Measurements from ENCODE around the gene RIC1.
"Not testable (repeated sequence)": the region's sequence is repeated elsewhere in the genome, so short reads cannot be mapped to it uniquely, and the experiment has no call there.

The RIC1 gene

GRCh38 chr9:5735072-5735471 lies 106.2 kb downstream of the RIC1 start:
- DNase-seq = no peak

DNA sequence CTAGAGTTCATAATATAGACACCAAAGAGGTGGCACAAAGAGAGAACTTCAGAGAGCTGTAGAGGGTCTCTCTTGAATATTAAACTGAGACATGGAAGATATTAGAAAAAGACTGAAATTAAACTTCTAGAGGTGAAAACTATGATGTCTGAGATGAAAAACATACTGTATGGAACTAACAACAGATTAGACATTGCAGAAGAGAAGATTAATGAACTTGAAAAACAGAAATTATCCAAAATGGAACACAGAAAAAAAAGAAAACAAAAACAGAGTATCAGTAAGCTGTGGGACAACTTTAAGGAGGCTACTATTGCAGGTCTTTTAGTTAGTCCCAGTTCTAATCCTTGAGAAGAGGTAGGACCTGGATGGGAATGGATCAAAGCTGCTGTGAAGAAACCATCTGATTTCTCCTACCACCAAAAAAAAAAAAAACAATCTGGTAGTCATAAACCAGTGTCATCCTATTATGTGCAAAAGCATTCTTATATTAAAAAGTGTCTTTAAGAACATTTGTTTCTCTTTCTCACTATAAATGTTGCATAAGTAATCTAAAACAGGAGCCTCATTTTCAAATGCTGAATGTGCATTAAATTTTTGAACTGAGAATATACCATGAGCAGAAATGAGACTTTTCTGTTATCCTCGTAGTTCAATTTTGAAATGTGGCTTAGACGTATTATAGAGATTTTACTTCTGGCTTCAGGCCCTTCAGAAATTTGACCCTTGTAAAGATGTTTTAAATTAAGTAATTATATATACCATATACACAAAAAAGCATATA lies 107.8 kb downstream of the RIC1 start:
- DNase-seq = no peak

- no peak for DNase-seq
Observed at GRCh38 chr9:5743109-5743508, 114.2 kb downstream of the RIC1 start.

DNA sequence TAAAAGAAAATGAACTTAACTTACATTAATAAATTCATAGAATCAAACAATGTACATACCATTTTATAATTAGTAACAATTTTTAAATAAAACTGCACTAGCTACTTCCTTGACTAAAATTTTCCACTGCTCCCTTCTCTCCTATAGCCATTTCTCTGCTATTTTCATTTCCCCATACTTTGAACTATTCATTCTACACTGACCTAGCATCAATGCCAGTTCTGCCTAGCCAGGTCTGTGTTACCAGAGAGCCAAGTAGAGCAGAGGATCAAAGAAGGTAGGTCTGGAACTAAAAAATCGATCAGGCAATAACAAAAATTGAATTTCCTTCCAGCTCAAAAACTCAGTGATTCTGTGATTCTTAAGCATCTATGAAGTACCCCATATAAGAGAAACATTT lies 119.5 kb downstream of the RIC1 start:
- no peak for DNase-seq

- no peak for DNase-seq
Observed at GRCh38 chr9:5749306-5749705, 120.4 kb downstream of the RIC1 start.

DNA sequence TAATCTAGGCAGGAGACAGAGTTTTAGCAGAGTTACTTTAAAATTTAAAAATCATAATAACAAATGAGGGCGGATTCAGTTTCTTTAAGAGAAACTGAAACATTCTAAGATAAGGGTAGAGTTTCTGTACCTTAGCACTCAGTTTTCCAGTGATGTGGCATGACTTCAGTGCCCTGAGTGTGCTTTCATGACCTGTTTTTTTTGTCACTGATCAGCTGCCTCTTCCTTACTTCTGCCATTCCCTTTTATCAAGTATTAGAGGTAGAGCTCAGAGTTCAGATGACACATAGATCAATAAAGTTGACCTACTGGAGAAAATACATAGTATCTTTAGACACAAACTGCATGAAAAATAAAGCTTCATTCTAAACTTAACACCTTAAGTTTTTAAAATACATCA lies 121.7 kb downstream of the RIC1 start:
- no peak for DNase-seq

DNA sequence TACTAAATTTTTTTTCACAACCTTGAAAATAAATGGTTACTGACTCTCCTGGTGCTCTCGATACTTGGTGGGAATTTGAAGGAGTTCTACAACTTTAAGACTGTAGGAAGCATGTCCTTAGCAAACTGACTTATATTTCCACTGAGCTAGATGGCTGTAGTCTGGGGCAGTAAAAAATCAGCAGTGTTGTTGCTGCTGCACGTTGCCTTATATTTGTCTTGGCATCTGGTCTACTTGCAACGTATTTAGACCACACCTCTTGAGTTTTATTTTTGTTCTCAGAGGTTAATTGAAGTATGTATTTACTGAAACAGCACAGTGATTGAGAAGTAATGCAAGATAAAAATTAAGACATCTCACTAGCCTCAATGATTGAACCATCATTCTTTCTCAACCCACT lies 127.7 kb downstream of the RIC1 start:
- DNase-seq = no peak

DNA sequence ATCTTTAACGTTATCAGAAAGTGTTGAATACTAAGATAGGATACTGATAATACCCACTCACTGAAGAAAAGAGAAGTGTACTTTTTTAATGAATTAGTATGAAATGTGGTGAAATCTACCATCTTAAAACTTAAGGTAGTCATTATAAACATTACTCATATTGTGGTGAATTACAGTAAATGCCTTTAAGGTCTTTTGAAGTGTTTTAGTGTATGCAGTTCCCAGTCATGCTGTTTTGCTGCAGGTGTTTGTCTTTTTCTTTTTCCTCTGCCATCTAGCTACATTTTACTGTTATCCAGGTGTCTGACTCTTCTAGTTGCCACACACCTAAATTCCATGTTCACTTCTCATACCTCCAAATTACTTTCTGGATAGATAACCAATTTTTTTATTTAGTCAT lies 131.4 kb downstream of the RIC1 start:
- no peak for DNase-seq

- no peak for DNase-seq
Observed at GRCh38 chr9:5762421-5762820, 133.5 kb downstream of the RIC1 start.

DNA sequence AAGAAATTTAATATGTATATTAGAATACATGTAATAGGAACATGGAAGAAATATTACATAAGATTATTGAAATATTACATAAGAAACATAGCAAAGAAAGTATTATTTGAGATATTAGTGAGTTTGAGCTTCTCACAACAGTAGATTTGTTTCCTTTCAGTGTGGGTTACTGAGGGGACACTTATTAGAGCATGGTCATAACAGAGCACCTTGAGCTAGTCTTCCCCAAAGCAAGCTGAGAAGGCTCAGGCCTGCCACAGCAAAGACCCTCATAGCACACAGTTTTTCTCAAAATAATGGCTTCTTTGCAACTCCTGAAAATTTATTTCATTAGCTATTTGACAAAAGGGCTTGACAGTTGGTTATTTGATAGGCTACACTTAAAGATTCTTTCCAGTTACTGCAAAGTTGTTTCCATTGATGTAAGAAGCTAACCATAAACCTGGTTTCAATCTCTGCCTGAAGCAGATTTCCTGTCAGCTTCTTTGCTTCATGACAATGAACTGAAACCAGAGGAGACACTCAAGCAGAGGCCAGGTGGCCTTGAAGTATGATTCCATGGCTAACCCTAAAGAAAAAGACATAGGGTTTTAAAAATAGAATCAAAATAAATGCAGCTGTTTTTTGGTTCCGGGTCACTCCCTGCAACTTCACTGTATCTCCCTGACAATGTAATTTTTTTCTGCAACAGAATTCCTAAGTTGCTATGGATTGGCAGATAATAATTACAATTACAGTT lies 135.4 kb downstream of the RIC1 start:
- DNase-seq = no peak

GRCh38 chr9:5767968-5768932 lies 139.3 kb downstream of the RIC1 start:
- no peak for DNase-seq

DNA sequence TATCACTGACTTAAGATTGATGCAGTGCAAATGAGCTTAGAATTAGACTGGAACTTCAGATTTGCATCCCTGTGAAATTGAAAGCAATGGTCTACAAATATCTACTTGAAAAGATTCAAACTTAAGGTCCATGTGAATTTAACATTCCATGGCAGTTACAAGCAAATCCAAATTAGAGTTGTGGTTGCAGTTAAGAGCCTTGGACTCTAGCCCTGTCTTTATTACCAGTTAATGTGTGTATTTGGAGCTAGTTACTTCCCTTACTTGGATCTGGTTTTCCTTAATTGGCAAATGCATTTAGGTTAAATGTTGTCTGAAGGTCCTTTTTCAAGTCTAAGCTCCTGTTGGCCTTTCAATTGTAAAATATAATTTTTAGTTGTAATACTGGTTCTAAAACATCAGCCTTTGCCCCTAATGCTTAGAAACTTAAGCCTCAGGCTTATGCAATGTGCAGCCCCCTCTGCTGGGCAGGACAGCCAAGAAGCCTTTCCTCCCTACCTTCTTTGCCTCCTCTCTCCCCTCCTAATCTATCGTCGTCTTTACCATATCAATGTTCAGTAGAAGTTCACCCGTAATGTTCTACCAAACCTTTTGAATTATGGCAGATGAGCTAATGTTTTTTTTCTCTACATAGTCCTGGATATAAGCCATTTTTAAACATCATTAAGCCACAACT lies 144.6 kb downstream of the RIC1 start:
- DNase-seq = no peak

- no peak for DNase-seq
Observed at GRCh38 chr9:5778805-5779204, 149.9 kb downstream of the RIC1 start.

DNA sequence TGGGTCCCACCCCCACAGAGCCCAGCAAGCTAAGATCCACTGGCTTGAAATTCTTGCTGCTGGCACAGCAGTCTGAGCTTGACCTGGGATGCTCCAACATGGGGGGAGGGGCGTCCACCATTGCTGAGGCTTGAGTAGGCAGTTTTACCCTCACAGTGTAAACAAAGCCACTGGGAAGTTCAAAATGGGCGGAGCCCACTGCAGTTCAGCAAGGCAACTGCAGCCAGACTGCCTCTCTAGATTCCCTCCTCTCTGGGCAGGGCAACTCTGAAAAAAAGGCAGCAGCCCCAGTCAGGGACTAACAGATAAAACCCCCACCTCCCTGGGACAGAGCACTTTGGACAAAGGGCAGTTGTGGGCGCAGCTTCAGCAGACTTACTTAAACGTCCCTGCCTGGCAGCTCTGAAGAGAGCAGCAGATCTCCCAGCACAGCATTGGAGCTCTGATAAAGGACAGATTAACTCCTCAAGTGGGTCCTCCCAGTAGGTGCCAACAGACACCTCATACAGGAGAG lies 150.9 kb downstream of the RIC1 start:
- not testable (repeated sequence) for DNase-seq

DNA sequence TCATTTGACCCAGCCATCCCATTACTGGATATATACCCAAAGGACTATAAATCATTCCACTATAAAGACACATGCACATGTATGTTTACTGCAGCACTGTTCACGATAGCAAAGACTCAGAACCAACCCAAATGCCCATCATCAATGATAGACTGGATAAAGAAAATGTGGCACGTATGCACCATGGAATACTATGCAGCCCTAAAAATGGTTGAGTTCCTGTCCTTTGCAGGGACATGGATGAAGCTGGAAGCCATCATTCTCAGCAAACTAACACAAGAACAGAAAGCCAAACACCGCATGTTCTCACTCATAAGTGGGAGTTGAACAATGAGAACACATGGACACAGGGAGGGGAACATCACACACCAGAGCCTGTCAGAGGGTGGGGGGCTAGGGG lies 154.5 kb downstream of the RIC1 start:
- DNase-seq = not testable (repeated sequence)

GRCh38 chr9:5783982-5784381 lies 155.1 kb downstream of the RIC1 start:
- DNase-seq = no peak

DNA sequence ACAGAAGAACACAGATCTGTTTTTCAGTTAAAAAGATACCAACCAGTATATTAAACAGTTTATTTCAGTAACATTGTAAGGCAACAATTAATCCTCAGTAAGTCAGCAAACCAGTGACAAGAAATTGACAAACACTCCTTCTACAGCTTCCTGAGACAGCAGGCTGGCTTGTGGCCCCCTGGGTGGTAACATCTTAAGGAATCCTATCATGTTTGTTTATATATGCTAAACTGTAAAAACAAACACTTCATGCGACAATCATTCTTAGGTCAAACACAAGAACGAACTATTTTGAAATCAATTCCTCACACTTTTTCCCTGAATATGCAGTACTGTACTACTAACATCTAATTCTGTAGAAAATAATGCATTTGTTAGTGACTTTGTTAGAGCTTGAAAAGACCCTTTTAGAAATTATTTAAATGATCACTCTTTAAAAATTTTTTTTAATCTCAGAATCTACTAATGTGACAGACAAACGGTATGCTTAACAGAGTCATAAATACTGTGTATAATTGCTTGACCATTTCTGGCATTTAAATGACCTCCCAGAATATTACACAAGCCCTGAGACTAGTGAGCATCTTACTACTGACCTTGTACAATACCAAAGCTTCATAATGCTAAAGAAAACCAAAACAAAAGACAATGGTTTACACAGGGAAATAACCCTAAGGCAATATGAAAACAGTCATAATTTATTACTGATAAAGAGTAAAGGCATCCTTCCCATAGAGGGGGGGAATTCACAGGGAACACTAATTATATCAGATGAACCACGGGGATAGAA lies 155.8 kb downstream of the RIC1 start:
- DNase-seq = no peak

- DNase-seq = no peak
Observed at GRCh38 chr9:5786370-5787127, 157.6 kb downstream of the RIC1 start.

DNA sequence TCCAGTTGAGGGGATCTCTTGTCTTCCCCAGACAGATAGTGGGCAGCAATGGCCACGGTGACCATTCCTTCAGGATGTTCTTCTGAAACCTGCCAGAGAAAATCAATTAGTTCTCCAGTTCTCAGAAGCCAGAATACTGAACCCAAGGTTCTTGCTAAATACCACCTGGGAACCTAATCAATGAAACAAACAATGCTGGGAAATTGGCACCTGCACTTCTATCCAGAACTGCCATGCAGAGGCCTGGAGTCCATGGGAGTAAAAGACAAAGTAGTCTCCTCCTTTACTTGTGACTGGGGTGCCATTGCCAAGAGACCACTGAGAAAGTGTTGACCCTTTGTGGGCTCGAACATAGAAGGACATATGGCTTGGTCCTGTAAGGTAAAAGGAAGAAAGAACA lies 158.3 kb downstream of the RIC1 start:
- DNase-seq = no peak

DNA sequence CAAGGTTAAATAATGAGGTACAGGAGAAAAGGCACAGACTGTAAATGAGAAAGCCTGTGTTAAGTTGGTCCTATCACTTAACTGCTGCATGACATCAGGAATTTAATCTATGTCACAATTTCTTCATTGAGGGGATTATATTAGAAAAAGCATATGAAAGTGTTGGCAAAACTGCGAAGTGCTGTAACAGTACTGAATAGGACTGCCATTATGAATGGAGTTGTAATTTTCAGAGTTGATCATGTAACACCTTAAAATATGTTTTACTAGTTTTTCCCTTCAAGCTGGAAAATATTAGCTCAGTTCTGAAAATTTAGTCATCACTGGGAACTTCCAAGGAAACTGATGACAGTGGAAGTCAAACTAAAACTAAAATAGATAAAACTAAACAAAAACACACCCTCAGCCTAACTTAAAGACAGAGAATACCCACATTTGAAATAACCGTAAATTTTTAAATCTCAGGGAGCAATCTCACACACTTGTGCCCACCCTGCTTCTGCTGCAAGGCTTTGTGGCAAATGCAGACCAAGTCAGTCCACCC lies 158.9 kb downstream of the RIC1 start:
- DNase-seq = no peak

GRCh38 chr9:5789489-5789888 lies 160.6 kb downstream of the RIC1 start:
- no peak for DNase-seq
